HL-60 (cell line): Measurements from ENCODE around the gene PIGR.

ENCODE experiments used
- DNase-seq, 2 experiments: peaks; one replicate each; pipeline ENCODE4 v3.0.0-alpha.2; 2010 to 2020; ENCODE audit warnings: low read depth in 1 of 2, low spot score in 1 of 2
- H3K27ac ChIP-seq: fragments of 250-450 bp; sonication (Bioruptor Pico); replicated peaks from 2 replicates; pipeline ENCODE4 v1.5.1; 2020; ENCODE audit warnings: mild to moderate bottlenecking, moderate library complexity
- H3K27me3 ChIP-seq: fragments of 250-450 bp; sonication (Bioruptor Pico); 2 replicates; pipeline ENCODE4 v1.5.1; 2021; ENCODE audit warnings: mild to moderate bottlenecking, moderate library complexity; ENCODE audit not compliant: insufficient read depth, poor library complexity, severe bottlenecking
- H3K4me3 ChIP-seq: replicated peaks from 2 replicates; pipeline ENCODE4 v1.5.1; 2011; ENCODE audit warnings: mild to moderate bottlenecking, control low read depth, low read length; ENCODE audit not compliant: insufficient read depth
- GABPA ChIP-seq: IDR thresholded peaks from 2 replicates; pipeline ENCODE4 v1.6.1; 2012; ENCODE audit warnings: low read depth
- POLR2AphosphoS5 ChIP-seq: IDR thresholded peaks from 2 replicates; pipeline ENCODE4 v1.6.1; 2012; ENCODE audit warnings: low read depth
- SPI1 ChIP-seq: IDR thresholded peaks from 2 replicates; pipeline ENCODE4 v1.6.1; 2012; ENCODE audit warnings: low read depth, mild to moderate bottlenecking, borderline replicate concordance
- TF ChIP-seq, protein P1 (sequence below): IDR thresholded peaks from one replicate; pipeline ENCODE4 v1.5.1; 2011; ENCODE audit warnings: low read length, control low read depth, inconsistent platforms; ENCODE audit not compliant: insufficient read depth
- TF ChIP-seq, protein P2 (sequence below): IDR thresholded peaks from 2 replicates; pipeline ENCODE4 v1.6.1; 2012; ENCODE audit warnings: low read depth; ENCODE audit not compliant: insufficient replicate concordance

The PIGR gene

DNA sequence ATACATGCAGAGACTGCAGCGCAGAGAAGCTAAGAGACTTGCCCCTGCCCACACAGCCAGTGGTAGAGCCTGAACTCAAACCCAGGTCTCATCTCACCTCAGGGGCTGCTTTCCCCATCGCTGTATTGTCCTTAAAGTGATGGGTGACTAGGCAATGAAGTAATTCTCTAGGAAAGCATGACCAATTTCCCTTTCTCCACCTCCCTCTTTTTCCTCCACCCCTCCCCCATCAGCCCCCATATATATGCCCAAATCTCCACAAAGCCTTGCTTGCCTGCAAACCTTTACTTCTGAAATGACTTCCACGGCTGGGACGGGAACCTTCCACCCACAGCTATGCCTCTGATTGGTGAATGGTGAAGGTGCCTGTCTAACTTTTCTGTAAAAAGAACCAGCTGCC, 49.1 kb downstream of the PIGR start, which contains the start of gene IL24:
Gene IL24, plus strand, starts transcription at position 269 of the 400 bp plus-strand sequence. CDS start 390 bp downstream, outside the sequence.
- no peak for TF ChIP-seq GABPA
- TF ChIP-seq, protein P1, sequence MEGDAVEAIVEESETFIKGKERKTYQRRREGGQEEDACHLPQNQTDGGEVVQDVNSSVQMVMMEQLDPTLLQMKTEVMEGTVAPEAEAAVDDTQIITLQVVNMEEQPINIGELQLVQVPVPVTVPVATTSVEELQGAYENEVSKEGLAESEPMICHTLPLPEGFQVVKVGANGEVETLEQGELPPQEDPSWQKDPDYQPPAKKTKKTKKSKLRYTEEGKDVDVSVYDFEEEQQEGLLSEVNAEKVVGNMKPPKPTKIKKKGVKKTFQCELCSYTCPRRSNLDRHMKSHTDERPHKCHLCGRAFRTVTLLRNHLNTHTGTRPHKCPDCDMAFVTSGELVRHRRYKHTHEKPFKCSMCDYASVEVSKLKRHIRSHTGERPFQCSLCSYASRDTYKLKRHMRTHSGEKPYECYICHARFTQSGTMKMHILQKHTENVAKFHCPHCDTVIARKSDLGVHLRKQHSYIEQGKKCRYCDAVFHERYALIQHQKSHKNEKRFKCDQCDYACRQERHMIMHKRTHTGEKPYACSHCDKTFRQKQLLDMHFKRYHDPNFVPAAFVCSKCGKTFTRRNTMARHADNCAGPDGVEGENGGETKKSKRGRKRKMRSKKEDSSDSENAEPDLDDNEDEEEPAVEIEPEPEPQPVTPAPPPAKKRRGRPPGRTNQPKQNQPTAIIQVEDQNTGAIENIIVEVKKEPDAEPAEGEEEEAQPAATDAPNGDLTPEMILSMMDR, result no peak
- TF ChIP-seq, protein P2, sequence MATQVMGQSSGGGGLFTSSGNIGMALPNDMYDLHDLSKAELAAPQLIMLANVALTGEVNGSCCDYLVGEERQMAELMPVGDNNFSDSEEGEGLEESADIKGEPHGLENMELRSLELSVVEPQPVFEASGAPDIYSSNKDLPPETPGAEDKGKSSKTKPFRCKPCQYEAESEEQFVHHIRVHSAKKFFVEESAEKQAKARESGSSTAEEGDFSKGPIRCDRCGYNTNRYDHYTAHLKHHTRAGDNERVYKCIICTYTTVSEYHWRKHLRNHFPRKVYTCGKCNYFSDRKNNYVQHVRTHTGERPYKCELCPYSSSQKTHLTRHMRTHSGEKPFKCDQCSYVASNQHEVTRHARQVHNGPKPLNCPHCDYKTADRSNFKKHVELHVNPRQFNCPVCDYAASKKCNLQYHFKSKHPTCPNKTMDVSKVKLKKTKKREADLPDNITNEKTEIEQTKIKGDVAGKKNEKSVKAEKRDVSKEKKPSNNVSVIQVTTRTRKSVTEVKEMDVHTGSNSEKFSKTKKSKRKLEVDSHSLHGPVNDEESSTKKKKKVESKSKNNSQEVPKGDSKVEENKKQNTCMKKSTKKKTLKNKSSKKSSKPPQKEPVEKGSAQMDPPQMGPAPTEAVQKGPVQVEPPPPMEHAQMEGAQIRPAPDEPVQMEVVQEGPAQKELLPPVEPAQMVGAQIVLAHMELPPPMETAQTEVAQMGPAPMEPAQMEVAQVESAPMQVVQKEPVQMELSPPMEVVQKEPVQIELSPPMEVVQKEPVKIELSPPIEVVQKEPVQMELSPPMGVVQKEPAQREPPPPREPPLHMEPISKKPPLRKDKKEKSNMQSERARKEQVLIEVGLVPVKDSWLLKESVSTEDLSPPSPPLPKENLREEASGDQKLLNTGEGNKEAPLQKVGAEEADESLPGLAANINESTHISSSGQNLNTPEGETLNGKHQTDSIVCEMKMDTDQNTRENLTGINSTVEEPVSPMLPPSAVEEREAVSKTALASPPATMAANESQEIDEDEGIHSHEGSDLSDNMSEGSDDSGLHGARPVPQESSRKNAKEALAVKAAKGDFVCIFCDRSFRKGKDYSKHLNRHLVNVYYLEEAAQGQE, result no peak
- TF ChIP-seq SPI1, result no peak
- no peak for TF ChIP-seq POLR2AphosphoS5
- no peak within 1 kb of the TSS for H3K27ac ChIP-seq
- peaks cover 3% of the 10 kb centered on the region for H3K27me3 ChIP-seq
- no peak within 1 kb of the TSS for H3K4me3 ChIP-seq
- DNase-seq, result no peak

DNA sequence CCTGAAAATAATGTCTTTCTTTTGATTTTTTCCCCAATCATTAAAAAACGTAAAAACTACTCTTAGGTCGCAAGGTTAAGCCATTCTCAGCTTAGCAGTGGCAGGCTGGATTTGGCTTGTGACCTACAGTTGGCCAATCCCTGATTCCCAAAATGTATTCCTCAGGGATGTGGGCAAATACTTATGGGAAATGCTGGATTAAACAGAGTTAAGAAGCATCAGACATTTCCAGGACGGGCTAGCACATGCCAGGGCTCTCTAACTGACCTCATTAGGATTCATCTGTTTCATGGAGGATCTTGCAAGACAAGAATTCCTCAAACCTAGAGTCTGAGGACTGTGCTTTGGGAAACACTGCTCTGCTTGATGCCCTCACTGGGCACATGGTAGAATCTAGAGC, 50.0 kb downstream of the PIGR start:
- no peak for DNase-seq
- Histone ChIP-seq H3K4me3 (no peak overlapping the region), H3K27ac (no peak overlapping the region), H3K27me3 (peaks cover 7% of the 10 kb centered on the region)
- TF ChIP-seq POLR2AphosphoS5, result no peak
- TF ChIP-seq GABPA, result no peak
- no peak for TF ChIP-seq SPI1
- TF ChIP-seq, protein P2, result no peak
- TF ChIP-seq, protein P1, result no peak

DNA sequence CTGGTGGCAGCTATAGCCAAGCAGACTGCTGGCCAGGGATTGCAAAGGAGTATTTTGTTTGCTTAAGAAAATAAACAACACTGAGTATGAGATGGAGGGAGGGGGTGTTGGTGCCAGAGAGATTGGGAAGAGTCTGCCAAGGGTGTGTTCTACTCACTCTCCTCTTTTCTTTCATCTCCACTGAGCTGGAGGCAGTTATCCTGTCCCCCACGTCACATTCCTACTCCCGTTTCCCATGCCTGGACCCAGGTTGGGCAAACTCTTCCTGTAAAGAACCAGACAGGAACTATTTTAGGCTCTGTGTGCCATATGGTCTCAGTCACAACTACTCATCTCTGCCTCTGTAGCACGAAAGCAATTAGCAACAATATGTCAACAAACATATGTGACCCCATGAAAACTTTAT, 50.4 kb downstream of the PIGR start:
- Histone ChIP-seq H3K27ac (no peak overlapping the region), H3K4me3 (no peak overlapping the region), H3K27me3 (peaks cover 7% of the 10 kb centered on the region)
- TF ChIP-seq GABPA (no peak), POLR2AphosphoS5 (no peak), SPI1 (no peak)
- TF ChIP-seq, protein P2, result no peak
- TF ChIP-seq, protein P1, result no peak
- no peak for DNase-seq
